Thoracic aorta (tissue), 2 donors: Measurements from ENCODE around the gene CCP110. TPM values are rescaled to one million over a fixed set of nuclear protein-coding genes. Genes with fewer than 3 reads are reported as not detected.
"Not testable (repeated sequence)": the region's sequence is repeated elsewhere in the genome, so short reads cannot be mapped to it uniquely, and the experiment has no call there.

Experiments used
- ATAC-seq: fragments of 150-250 bp; one replicate; pipeline ENCODE4 v1.8.0; 2017; ENCODE audit warnings: low read depth; ENCODE audit not compliant: insufficient number of reproducible peaks, low FRiP score
- DNase-seq: peaks from one replicate; pipeline ENCODE4 v3.0.0-alpha.2; 2020; ENCODE audit warnings: low spot score
- H3K27ac ChIP-seq, 2 donors: fragments of 200-600 bp; sonication (generic); 1 replicate in 1 of 2; 2 replicates in 1 of 2; pipeline ENCODE4 v1.5.1; 2016; ENCODE audit warnings: mild to moderate bottlenecking in 2 of 2, moderate library complexity in 2 of 2
- H3K27me3 ChIP-seq: fragments of 200-600 bp; sonication (generic); replicated peaks from 2 replicates; pipeline ENCODE4 v1.6.0; 2016; ENCODE audit warnings: mild to moderate bottlenecking; ENCODE audit not compliant: insufficient read depth
- H3K36me3 ChIP-seq: fragments of 200-600 bp; sonication (generic); one replicate; pipeline ENCODE4 v1.5.1; 2016
- H3K4me1 ChIP-seq, 2 donors: fragments of 200-600 bp; sonication (generic); 1 replicate in 1 of 2; 2 replicates in 1 of 2; pipeline versions ENCODE4 v1.5.1 to v1.6.0; 2016; ENCODE audit warnings: low read depth in 2 of 2, mild to moderate bottlenecking in 1 of 2; ENCODE audit not compliant: control insufficient read depth in 1 of 2
- H3K4me3 ChIP-seq: fragments of 200-600 bp; sonication (generic); 2 replicates; pipeline ENCODE4 v1.5.1; 2016; ENCODE audit warnings: mild to moderate bottlenecking
- H3K9me3 ChIP-seq: fragments of 200-600 bp; sonication (generic); 2 replicates; pipeline ENCODE4 v1.5.1; 2016
- total RNA-seq, 2 donors: library from RNA; depleted of rRNA; stranded (reverse); fragments of >200 nt; gene quantifications; one replicate each; pipeline versions ENCODE4 v1.1.0 to v1.2.3, GENCODE V29; 2016
- TF ChIP-seq, protein P1 (sequence below): fragments of 200-600 bp; sonication (generic); IDR thresholded peaks from one replicate; pipeline ENCODE4 v1.5.1; 2019; ENCODE audit warnings: antibody characterized with exemption

CCP110 gene
- total RNA-seq, 2 donors from 2014 or later: 20.4 to 30.7 TPM

DNA sequence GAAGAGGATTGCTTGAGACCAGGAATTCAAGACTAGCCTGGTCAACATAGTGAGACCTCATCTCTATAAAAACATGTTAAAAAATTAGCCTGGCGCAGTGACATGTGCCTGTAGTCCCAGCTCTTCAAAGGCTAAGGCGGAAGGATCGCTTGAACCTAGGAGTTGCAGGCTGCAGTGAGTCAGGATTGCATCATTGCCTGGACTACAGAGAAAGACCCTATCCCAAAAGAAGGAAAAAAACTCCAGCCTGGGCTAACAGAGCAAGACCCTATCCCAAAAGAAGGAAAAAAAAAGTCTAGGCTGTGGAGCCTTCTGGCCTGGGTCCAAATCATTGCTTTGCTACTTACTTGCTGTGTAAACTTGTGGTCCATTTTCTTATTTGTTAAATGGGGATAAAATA lies 4.9 kb downstream of the CCP110 start:
- Histone ChIP-seq H3K9me3 (no peaks in the 10 kb centered on the region), H3K4me3 (no peak overlapping the region), H3K27ac (no peak overlapping the region), H3K27me3 (no peaks in the 10 kb centered on the region), H3K4me1 (peaks cover 7 to 13% of the 10 kb centered on the region in 2 donors), H3K36me3 (peaks cover 7% of the 10 kb centered on the region)
- TF ChIP-seq, protein P1, sequence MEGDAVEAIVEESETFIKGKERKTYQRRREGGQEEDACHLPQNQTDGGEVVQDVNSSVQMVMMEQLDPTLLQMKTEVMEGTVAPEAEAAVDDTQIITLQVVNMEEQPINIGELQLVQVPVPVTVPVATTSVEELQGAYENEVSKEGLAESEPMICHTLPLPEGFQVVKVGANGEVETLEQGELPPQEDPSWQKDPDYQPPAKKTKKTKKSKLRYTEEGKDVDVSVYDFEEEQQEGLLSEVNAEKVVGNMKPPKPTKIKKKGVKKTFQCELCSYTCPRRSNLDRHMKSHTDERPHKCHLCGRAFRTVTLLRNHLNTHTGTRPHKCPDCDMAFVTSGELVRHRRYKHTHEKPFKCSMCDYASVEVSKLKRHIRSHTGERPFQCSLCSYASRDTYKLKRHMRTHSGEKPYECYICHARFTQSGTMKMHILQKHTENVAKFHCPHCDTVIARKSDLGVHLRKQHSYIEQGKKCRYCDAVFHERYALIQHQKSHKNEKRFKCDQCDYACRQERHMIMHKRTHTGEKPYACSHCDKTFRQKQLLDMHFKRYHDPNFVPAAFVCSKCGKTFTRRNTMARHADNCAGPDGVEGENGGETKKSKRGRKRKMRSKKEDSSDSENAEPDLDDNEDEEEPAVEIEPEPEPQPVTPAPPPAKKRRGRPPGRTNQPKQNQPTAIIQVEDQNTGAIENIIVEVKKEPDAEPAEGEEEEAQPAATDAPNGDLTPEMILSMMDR: no peak
- ATAC-seq (no peak), DNase-seq (no peak)

DNA sequence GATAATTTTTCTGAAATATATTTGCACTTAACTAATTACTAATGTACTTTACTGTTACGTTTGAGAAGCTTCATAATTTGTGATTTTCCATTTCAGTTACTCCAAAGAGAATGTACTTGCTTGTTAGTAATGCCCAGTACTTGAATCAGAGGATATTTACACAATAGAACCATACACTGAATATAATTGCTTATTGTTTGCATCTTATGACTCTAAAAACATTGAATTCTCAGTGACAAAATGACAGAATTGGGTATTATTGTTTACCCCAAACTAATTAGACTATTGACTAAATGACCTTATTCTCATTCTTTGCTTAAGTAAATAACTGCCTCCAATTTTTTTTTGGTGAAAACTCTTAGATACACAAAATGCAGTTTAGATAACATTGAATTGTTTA lies 8.9 kb downstream of the CCP110 start:
- no peak overlapping the region for H3K27ac ChIP-seq
- H3K4me1 ChIP-seq: no peaks in the 10 kb centered on the region
- ATAC-seq: no peak
- peaks cover 17% of the 10 kb centered on the region for H3K36me3 ChIP-seq
- no peak for DNase-seq
- TF ChIP-seq, protein P1: no peak
- H3K4me3 ChIP-seq: no peak overlapping the region
- no peaks in the 10 kb centered on the region for H3K9me3 ChIP-seq
- no peaks in the 10 kb centered on the region for H3K27me3 ChIP-seq

DNA sequence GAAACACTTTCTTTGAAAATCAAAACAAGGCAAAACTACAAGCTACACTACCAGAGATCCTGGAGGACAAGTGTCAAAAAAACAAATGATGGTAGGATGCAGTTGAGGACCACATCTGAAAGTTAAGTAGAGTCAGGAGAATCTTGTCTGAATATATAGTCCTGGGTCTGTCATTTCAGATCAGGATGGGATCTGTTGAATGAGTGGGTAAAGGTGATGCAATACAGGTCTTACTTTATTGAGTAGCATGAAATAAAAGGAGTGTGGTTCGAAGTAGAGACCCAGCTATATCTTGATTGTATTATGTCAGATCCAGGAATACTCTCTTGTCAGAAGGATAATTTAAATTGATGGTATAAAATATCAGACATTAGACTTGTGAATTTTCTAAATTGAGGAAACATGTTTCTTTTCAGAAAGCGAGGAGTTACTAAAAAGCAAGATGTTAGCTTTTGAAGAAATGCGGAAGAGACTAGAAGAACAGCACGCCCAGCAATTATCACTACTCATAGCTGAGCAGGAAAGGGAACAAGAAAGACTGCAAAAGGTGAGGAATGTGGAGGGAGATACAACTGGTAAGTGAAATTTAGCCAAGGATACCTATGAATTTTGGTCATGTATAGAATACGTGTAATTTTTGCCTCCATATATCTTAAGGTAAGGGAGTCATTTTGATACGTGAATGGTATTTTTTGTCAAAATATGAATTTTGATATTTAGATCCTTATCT lies 16.7 kb downstream of the CCP110 start:
- H3K27me3 ChIP-seq: no peaks in the 10 kb centered on the region
- H3K36me3 ChIP-seq: peaks cover 31% of the 10 kb centered on the region
- TF ChIP-seq, protein P1: no peak
- H3K9me3 ChIP-seq: no peaks in the 10 kb centered on the region
- no peak overlapping the region for H3K4me3 ChIP-seq
- ATAC-seq (no peak), DNase-seq (no peak)
- no peaks in the 10 kb centered on the region for H3K4me1 ChIP-seq
- no peak overlapping the region for H3K27ac ChIP-seq

DNA sequence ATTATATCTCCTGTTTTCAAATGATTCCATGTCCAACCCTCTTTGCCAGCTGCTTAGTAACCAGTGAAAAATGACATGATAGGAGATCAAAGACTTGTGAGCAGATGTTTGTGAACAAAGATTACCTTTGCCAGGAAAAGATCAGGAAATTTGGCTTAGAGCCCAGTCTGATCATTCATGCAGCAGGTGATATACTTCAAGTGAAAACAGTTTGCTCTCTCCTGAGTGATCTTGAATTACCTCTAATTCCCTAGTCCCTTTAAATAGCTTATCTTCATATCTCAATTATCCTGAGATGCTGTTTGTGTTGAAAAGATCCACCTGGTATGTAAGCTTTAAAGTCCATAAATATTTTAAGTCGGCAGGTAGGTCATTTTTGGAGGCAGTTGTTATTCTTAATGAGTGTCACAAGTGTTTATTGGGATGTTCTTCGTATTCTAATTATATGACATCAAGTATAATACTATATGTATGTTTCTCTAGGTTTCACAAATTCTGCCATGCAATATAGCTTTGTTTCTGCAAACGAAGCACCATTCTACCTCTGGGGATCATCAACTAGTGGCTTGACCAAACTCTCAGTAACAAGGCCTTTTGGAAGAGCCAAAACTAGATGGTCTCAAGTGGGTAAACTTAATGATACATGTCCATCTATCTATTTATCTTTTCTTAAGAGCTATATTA lies 18.5 kb downstream of the CCP110 start:
- TF ChIP-seq, protein P1: no peak
- H3K36me3 ChIP-seq: peaks cover 32% of the 10 kb centered on the region
- DNase-seq: no peak
- no peak for ATAC-seq
- no peaks in the 10 kb centered on the region for H3K4me1 ChIP-seq
- H3K27ac ChIP-seq: no peak overlapping the region
- H3K27me3 ChIP-seq: no peaks in the 10 kb centered on the region
- H3K4me3 ChIP-seq: no peak overlapping the region
- H3K9me3 ChIP-seq: no peaks in the 10 kb centered on the region

DNA sequence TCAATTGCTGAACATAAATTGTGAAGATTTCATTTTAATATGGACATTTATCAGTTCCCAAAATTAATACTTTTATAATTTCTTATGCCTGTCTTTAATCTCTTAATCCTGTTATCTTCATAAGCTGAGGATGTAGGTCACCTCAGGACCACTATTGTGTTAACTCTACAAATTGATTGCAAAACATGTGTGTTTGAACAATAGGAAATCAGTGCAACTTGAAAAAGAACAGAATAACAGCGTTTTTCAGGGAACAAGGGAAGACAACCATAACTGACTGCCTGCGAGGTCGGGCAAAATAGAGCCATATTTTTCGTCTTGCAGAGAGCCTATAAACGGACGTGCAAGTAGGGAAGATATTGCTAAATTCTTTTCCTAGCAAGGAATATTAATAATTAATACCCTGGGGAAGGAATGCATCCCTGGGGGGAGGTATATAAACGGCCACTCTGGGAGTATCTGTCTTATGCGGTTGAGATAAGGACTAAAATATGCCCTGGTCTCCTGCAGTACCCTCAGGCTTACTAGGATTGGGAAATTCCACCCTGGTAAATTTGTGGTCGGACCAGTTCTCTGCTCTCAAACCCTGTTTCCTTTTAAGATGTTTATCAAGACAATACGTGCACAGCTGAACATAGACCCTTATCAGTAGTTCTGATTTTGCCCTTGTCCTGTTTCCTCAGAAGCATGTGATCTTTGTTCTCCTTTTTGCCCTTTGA lies 19.7 kb downstream of the CCP110 start:
- not testable (repeated sequence) for ATAC-seq, H3K27me3 ChIP-seq, H3K4me1 ChIP-seq, H3K4me3 ChIP-seq, DNase-seq, H3K27ac ChIP-seq, H3K9me3 ChIP-seq
- H3K36me3 ChIP-seq: peaks cover 31% of the 10 kb centered on the region
